HG03159 (cell line): ENCODE measurements around the gene ARMC2.
"Not testable (repeated sequence)": the region's sequence is repeated elsewhere in the genome, so short reads cannot be mapped to it uniquely, and the experiment has no call there.

Experiments
- ATAC-seq: cut with Tn5 transposase; IDR thresholded peaks from one replicate; pipeline ENCODE4 v1.9.1; 2021; ENCODE audit warnings: mild to moderate bottlenecking, moderate library complexity; ENCODE audit not compliant: unreplicated experiment

ARMC2 gene

GRCh38 chr6:108914235-108915022 lies 66.2 kb downstream of the ARMC2 start:
- no peak for ATAC-seq

- ATAC-seq, result no peak
Observed at GRCh38 chr6:108915258-108915657, 67.0 kb downstream of the ARMC2 start.

GRCh38 chr6:108916026-108916686 lies 67.9 kb downstream of the ARMC2 start:
- ATAC-seq, result no peak

- no peak for ATAC-seq
Observed at GRCh38 chr6:108920751-108921150, 72.5 kb downstream of the ARMC2 start.

- ATAC-seq, result no peak
Observed at GRCh38 chr6:108921547-108922361, 73.5 kb downstream of the ARMC2 start.

GRCh38 chr6:108922499-108922898 lies 74.3 kb downstream of the ARMC2 start:
- ATAC-seq, result no peak

GRCh38 chr6:108927927-108928326 lies 79.7 kb downstream of the ARMC2 start:
- no peak for ATAC-seq

GRCh38 chr6:108928650-108929049 lies 80.4 kb downstream of the ARMC2 start:
- no peak for ATAC-seq

GRCh38 chr6:108931090-108931489 lies 82.9 kb downstream of the ARMC2 start:
- not testable (repeated sequence) for ATAC-seq

GRCh38 chr6:108937170-108937569 lies 88.9 kb downstream of the ARMC2 start:
- ATAC-seq, result no peak

GRCh38 chr6:108940741-108941140 lies 92.5 kb downstream of the ARMC2 start:
- no peak for ATAC-seq

GRCh38 chr6:108941281-108941680 lies 93.1 kb downstream of the ARMC2 start:
- no peak for ATAC-seq

GRCh38 chr6:108941859-108942258 lies 93.6 kb downstream of the ARMC2 start:
- ATAC-seq, result no peak

- no peak for ATAC-seq
Observed at GRCh38 chr6:108942556-108943492, 94.6 kb downstream of the ARMC2 start.

GRCh38 chr6:108944071-108944470 lies 95.8 kb downstream of the ARMC2 start:
- no peak for ATAC-seq

GRCh38 chr6:108944707-108945680 lies 96.8 kb downstream of the ARMC2 start:
- no peak for ATAC-seq

- ATAC-seq, result no peak
Observed at GRCh38 chr6:108945681-108946159, 97.5 kb downstream of the ARMC2 start.

- ATAC-seq, result no peak
Observed at GRCh38 chr6:108946695-108947094, 98.5 kb downstream of the ARMC2 start.
